GM12864 (cell line): Measurements from ENCODE around the gene ABCA1.

Source experiments
- DNase-seq: peaks from one replicate; pipeline ENCODE4 v3.0.0-alpha.2; 2011; ENCODE audit warnings: low read depth
- H3K4me3 ChIP-seq: 2 replicates; pipeline ENCODE4 v1.5.1; 2011; ENCODE audit warnings: mild to moderate bottlenecking, low read depth, low read length, control low read depth
- CTCF ChIP-seq: IDR thresholded peaks from 2 replicates; pipeline ENCODE4 v1.5.1; 2011; ENCODE audit warnings: low read depth, mild to moderate bottlenecking, moderate library complexity, low read length, control low read depth, inconsistent platforms; ENCODE audit errors: missing control alignments

ABCA1 gene

GRCh38 chr9:104779334-104779733 lies 148.6 kb downstream of the ABCA1 start:
- TF ChIP-seq CTCF, result no peak
- no peak for DNase-seq
- H3K4me3 ChIP-seq, result no peak overlapping the region

DNA sequence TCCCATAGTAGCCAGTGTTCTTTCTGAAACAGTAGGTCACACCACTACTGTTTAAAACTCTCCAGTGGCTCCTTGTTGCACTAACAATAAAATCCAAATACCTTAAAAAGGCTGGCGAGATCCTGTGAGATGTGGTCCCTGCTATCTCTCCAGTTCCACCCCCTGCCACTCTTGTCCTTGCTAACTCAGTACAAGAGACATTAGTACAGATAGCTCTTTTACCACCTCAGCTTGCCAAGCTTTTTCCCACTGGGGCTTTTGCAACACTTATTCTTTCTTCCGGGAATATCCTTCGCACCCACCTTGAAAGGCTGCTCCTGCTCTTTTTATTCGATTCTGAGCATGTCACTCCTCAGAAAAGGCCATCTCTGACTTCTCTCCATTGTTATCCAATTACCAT lies 149.2 kb downstream of the ABCA1 start:
- no peak overlapping the region for H3K4me3 ChIP-seq
- DNase-seq, result no peak
- no peak for TF ChIP-seq CTCF

DNA sequence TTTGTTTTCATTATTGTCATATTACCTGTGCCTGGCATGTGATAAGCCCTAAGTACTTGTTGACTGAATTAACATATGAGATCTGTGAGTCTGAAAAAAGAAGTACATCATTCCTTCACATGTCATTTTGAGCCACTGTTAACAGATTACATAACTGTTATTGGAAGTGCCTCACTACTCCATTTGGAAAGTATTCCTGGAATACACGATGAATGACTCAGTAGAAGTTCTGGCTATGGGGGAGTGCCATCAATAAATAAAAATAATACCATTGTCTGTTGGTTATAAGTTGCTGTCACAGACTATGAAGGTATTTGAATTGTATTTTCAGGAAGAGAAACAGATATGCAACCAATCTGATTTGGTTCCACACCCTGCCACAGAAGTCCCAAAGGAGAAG lies 151.2 kb downstream of the ABCA1 start:
- no peak for TF ChIP-seq CTCF
- DNase-seq, result no peak

DNA sequence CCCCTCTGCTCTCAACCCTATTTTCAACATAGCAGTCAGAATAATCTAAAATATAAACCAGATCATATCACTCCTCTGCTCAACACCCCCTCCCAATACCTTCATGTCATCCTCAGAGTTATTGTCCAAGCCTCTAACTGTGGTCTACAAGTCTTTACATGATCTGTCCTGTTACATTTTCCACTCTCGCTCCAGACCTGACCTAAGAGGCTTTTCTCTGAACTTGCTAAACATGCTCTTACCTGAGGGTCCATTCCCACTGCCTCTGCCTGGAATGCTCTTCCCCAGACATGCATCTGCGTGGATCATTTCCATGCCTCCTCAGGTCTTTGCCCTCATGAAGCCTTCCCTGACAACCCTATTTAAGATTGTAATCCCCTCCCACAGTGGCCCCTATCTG lies 152.0 kb downstream of the ABCA1 start:
- H3K4me3 ChIP-seq, result no peak overlapping the region
- no peak for DNase-seq
- no peak for TF ChIP-seq CTCF

More for the DNA sequence above, 151.2 kb downstream of the ABCA1 start:
- H3K4me3 ChIP-seq, result no peak overlapping the region

DNA sequence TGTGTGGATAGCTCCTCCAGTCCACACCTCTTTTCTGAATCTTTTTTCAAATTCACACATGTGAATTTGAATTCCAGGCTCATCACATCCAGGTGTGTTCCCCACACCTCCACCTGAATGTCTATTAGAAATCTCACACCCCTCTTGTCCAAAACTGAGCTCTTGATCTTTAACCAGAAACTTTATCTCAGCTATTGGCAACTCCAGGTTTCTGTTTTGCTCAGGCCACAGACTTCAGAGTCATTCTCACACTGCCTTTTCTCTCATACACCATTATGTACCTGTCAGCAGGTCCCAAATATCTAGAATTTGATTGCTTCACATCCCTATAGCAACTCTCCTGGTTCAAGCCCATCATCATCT lies 152.4 kb downstream of the ABCA1 start:
- DNase-seq, result no peak
- no peak for TF ChIP-seq CTCF
- peak overlapping the region; percentile 54; the same call in 1 of the 2 replicates for H3K4me3 ChIP-seq

GRCh38 chr9:104774831-104775573 lies 153.0 kb downstream of the ABCA1 start:
- H3K4me3 ChIP-seq, result peak overlapping the region; percentile 54
- peak; percentile 72 for DNase-seq
- no peak for TF ChIP-seq CTCF

DNA sequence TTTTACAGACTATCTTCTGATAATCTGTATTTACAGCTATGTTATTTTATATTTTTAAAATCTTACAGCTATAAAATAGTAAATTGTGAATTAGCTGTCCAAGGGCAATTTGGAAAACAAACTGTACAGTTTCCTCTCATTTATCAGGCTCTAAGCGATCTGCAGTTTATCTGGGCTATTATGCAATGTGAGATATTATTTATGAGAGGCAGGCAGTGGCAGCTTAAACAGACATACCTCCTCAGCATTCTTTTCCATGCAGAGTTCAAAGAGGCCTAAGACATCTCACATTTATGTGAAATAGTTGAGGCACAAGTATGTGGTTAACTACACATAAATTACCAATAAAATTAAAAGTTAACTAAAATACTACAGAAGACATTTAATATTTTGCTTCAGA lies 153.8 kb downstream of the ABCA1 start:
- peak overlapping the region; percentile 54; the same call in 1 of the 2 replicates for H3K4me3 ChIP-seq
- TF ChIP-seq CTCF, result no peak
- no peak for DNase-seq
